Bronchial epithelial cell (primary cell): ENCODE data around the gene UBE2J2. TPM values are rescaled to one million over a fixed set of nuclear protein-coding genes. Genes with fewer than 3 reads are reported as not detected.

ENCODE experiments used
- DNase-seq: peaks from one replicate; pipeline ENCODE4 v3.0.0-alpha.2; 2010; ENCODE audit warnings: low read depth
- FAIRE-seq: peaks from 2 replicates; lab custom pipeline; 2011; peaks lifted over from hg19 to GRCh38; lab: Jason Lieb, UNC
- H3K27me3 ChIP-seq: 2 replicates; pipeline ENCODE4 v1.5.1; 2011; ENCODE audit warnings: low read length; ENCODE audit not compliant: control insufficient read depth, insufficient read depth
- H3K36me3 ChIP-seq: 2 replicates; pipeline ENCODE4 v1.5.1; 2011; ENCODE audit warnings: low read length; ENCODE audit not compliant: control insufficient read depth, insufficient read depth
- H3K4me3 ChIP-seq: 2 replicates; pipeline ENCODE4 v1.5.1; 2011; ENCODE audit warnings: mild to moderate bottlenecking, low read depth, low read length, control low read depth
- CTCF ChIP-seq: IDR thresholded peaks from 2 replicates; pipeline ENCODE4 v1.5.1; 2011; ENCODE audit warnings: mild to moderate bottlenecking, moderate library complexity, low read length, control low read depth, inconsistent platforms; ENCODE audit not compliant: insufficient read depth, severe bottlenecking
- total RNA-seq: library from RNA; depleted of rRNA; stranded (reverse); fragments of >200 nt; gene quantifications from 2 replicates; pipeline ENCODE4 v1.2.1, GENCODE V29; 2014

UBE2J2 gene
- total RNA-seq, 1 donor from 2014 or later, result 41.3 TPM

- Histone ChIP-seq H3K36me3 (peaks cover 9% of the 10 kb centered on the region), H3K4me3 (peak overlapping the region; percentile 85), H3K27me3 (no peaks in the 10 kb centered on the region)
- FAIRE-seq (no peak), DNase-seq (peak; percentile 32)
- TF ChIP-seq CTCF, result no peak
Measured at GRCh38 chr1:1272341-1273208, 1.1 kb downstream of the UBE2J2 start.

- TF ChIP-seq CTCF, result no peak
- no peak for FAIRE-seq
- Histone ChIP-seq H3K36me3 (peaks cover 15% of the 10 kb centered on the region), H3K27me3 (no peaks in the 10 kb centered on the region), H3K4me3 (no peak overlapping the region)
- no peak for DNase-seq
Measured at GRCh38 chr1:1270813-1271212, 2.8 kb downstream of the UBE2J2 start.

GRCh38 chr1:1268284-1268682, 5.4 kb downstream of the UBE2J2 start:
- DNase-seq (no peak), FAIRE-seq (no peak)
- no peak overlapping the region for H3K4me3 ChIP-seq
- no peaks in the 10 kb centered on the region for H3K27me3 ChIP-seq
- TF ChIP-seq CTCF, result no peak
- H3K36me3 ChIP-seq, result peaks cover 18% of the 10 kb centered on the region

GRCh38 chr1:1267488-1268283, 6.0 kb downstream of the UBE2J2 start:
- DNase-seq, result no peak

GRCh38 chr1:1264868-1265272, 8.8 kb downstream of the UBE2J2 start:
- peak; percentile 76 for DNase-seq

More at GRCh38 chr1:1267488-1268283, 6.0 kb downstream of the UBE2J2 start:
- peaks cover 24% of the 10 kb centered on the region for H3K36me3 ChIP-seq
- H3K27me3 ChIP-seq, result no peaks in the 10 kb centered on the region
- TF ChIP-seq CTCF, result no peak
- no peak overlapping the region for H3K4me3 ChIP-seq
- no peak for FAIRE-seq

More at GRCh38 chr1:1264868-1265272, 8.8 kb downstream of the UBE2J2 start:
- Histone ChIP-seq H3K36me3 (peaks cover 31% of the 10 kb centered on the region), H3K27me3 (no peaks in the 10 kb centered on the region), H3K4me3 (no peak overlapping the region)
- no peak for FAIRE-seq
- peak; percentile 34 for TF ChIP-seq CTCF
